ENCODE results near the gene WSCD2.

The WSCD2 gene

DNA sequence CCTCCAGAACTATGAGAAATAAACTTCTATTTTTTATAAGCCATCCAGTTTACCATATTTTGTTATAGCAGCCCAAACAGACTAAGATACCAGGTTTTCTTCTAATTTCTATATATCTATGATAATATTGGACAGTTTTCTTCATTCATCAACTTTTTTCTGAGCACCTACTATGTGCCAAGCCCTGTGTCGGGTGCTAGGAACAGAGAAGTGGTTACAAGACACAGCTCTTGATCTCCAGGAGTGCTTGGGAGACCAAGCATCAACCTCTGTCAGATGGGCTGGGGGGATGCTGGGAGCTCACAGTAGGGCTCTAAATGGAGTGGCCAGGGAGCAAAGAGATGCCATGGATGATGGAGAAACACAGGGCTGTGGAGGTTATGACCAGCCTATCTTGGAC lies 2.9 kb upstream of the WSCD2 start:
- no peak for DNase-seq (ENCODE audit: extremely low read depth in 1 of 2, low read depth in 1 of 2)

DNA sequence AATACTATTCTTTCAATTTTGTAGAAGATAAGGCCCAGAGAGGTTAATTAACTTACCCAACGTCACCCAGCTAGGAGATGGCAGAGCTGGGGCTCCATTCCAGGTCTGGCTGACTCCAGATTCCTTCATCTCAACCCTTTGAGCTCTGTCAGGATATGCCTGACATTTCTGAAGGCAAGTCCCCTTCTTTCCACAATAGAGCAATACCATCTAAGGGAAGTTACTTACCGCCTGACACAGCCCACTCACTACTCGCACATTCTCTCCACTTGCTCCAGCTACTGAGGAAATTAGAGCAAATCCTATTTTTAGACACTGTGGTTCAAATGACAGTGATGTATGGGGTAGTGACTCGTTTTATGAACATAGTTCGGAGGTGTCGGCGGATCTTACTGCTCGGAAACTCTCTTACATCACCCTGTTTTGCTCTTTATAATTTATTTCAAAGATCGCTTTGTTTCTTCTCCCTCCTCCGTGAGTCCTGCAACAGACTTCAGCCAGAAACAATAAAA lies 2.0 kb upstream of the WSCD2 start:
- no peak for DNase-seq (ENCODE audit: extremely low read depth in 1 of 2, low read depth in 1 of 2)

DNA sequence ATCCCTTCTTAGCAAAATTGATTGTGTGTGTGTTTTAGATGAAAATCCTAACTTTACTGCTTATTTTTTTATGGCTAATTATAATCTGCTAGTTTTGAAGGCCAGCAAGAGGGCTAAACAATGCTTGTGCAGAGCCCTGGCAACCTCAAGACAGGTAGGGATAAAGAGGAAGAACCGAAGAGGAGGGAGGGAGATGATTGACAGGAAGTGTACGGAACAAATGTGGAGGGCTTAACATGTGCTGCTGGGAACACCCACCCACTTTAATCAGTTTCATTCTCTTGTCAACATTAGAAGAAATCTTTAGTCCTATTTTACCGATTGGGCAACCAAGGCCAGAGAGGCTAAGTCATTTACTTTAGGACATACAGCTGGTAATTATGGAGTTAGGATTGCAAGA lies 1.4 kb upstream of the WSCD2 start:
- no peak for DNase-seq (ENCODE audit: extremely low read depth in 1 of 2, low read depth in 1 of 2)

DNA sequence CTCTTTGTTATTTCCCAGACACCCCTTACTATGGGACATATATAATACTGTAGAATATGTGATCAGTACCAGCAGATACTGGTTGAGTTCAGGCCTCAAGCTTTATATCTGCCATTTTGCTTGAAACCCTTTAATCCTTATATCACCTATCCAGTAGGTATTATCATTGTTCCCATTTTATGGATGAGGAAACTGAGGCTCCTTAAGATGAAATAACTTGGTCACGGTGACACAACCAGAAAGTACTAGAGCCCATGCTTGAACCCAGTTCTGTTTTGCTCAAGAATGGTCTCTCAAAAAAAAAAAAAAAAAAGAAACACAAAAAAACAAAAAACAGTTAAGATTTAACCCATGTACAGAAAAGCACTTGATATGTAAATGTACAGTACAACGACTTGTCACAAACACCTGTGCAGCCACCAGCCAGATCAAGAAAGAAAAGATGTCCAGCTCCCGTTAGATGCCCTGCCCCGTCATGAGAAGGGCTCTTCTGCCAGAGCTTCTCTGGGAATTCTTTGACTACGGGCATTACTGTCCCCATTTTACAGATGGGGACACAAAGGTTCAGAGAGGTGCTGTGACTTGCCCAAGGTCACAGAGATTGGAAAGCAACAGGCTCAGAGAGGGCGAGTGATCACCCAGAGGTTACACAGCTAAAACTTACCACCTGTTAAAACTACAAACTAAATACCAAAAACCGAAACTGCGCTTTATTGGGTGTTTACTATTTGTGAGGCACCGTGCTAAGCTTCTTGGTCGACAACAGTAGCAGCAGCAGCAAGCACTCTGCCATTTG lies 669 bp upstream of the WSCD2 start:
- no peak for DNase-seq (ENCODE audit: extremely low read depth in 1 of 2, low read depth in 1 of 2)

DNA sequence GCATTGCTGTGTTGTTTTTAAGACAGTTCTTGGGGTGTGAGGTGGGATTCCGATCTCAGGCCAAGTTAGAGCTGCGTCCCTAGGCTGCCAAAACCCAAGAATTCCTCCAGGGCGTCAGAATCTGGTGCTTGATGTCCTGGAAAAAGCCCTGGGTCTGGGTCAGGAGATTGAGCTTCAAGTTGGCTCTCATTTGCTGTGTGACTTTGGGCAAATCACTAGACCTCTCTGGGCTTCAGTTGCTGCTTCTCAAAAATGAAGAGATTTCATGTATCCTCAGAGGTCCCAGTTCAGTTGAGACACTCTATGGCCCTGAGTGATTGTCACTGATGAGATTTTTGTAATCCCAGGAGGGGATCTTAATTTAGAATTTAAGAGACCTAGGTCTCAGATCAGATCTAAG lies 1.9 kb downstream of the WSCD2 start:
- DNase-seq (ENCODE audit: extremely low read depth in 1 of 2, low read depth in 1 of 2): no peak

DNA sequence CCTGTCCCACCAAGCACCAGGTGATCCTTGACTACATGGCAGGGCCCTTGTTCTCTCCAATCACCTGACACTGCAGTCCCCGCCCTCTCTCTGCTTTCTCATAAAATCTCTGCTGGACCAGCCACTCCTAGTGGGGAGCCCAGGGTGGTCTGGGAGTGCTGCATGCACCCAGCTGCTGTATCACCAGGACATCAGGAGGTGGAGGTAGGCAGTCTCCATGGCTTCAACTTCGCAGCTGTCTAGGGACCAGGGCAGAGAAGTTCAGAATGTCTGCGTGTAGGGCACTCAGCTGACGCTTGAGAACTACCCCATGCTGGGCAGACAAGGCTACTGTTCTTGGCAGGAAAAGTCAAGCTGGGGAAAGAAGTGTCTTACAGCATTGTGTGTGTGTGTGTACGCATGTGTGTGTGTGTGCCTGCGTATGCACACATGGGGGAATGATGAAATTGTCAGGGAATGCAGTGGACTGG lies 2.6 kb downstream of the WSCD2 start:
- DNase-seq (ENCODE audit: extremely low read depth in 1 of 2, low read depth in 1 of 2): no peak

DNA sequence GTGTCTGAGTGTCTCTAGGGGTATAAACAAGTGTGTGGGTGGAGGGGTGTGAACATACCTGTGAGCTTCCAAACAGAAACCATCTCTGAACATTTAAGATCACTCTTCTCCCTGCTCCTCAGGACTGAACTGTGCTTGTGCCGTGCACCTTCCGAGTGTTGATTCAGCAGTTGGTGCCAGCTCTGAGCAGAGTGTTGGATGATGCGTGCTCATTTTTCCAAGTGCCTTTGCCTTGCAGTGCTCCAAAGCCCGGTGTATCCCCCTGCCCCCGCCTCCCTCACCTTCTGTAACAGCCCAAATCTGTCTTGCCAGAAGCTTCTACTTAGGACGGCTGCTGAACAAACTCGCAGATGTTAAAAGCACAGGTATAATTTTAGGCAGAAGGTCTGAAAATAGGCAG lies 4.4 kb downstream of the WSCD2 start:
- no peak for DNase-seq (ENCODE audit: extremely low read depth in 1 of 2, low read depth in 1 of 2)

DNA sequence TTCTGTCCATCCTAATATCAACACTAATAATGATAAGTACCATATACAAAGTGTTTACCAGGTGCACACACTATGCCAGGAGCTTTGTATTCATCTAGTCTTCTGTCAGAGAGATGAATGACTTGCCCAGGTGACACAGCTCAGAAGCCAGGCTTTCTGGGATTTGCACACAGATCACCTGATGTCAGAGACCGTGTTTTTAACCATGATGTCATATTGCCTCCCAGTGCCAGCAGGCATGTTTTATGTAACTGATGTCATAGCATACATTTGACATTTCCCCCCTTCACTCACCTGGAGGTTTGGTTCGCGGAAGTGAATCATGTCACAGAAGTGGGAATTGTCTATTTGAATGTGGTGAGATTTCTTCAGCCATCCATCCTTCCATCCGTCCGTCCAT lies 5.7 kb downstream of the WSCD2 start:
- no peak for DNase-seq (ENCODE audit: extremely low read depth in 1 of 2, low read depth in 1 of 2)

DNA sequence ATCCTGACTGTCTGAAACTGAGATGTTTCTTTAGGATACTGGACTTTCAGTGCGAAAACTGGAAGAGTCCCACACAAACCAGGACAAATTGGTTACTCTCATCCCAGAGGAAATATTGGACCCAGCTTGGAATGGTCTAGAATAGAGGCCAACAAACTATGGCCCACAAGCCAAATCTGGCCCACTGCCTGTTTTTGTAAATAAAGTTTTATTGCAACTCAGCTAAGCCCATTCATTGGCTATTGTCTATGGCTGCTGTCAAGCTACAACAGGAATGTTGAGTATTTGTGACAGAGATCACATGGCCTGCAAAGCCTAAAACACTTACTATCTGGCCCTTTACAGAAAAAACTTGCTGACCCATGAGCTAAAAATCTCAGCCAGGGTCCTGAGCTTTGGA lies 6.5 kb downstream of the WSCD2 start:
- no peak for DNase-seq (ENCODE audit: extremely low read depth in 1 of 2, low read depth in 1 of 2)

DNA sequence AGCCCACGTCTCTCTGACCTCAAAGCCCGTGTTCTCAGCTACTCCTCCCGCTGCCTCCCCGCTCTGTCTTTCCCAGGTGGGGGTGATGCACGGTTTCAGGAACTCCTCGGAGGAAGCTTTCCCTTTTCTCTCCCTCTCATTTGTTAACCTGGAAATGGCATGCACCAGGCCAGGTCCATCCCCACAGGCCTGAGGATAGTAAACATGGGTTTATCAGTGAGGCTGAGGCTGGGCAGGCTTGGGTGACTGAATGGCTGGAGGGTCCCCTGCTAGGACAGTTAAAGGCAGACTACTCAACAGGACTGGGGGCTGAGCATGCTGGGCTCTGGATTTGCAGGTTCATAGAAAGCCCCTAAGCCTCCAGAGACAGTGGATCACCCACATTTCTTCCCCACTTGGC lies 7.6 kb downstream of the WSCD2 start:
- no peak for DNase-seq (ENCODE audit: extremely low read depth in 1 of 2, low read depth in 1 of 2)

DNA sequence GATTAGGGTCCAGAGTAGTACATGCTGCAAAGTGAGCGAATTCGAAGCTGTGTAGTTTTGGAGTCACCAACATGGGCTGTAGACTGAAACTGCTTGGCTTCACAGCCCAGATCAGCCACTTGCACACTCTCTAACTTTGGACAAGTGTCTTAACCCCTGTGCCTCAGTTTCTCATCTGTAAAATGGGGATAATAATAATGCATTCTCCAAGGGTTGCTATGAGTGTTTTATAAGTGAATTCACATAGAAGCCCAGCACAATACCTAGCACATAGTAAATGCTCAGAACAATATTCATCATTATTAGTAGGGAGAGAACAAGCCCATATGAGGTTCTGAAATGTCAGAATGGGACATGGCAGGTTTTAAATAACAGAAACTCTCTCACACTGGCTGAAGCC lies 10.4 kb downstream of the WSCD2 start:
- DNase-seq (ENCODE audit: extremely low read depth in 1 of 2, low read depth in 1 of 2): no peak

DNA sequence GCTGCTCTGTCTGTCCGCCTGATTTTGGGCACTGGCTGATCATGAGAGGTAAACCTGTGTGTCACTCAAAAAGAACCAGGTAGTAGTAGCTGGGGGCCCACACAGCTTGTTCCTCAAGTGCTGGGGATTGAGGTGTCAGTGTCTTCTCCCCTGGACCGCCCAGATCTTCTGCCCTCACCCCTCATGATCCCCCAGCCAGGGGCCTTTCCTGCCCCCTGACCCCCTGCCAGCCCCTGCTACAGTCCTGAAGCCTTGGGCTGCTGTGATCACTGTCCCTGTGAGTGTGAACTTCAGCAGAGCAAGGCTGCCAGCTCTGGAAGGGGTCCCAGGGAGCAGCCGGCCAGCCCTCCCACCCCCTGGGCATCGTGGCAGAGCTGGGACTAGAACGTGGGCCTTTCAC lies 11.4 kb downstream of the WSCD2 start:
- no peak for DNase-seq (ENCODE audit: extremely low read depth in 1 of 2, low read depth in 1 of 2)

DNA sequence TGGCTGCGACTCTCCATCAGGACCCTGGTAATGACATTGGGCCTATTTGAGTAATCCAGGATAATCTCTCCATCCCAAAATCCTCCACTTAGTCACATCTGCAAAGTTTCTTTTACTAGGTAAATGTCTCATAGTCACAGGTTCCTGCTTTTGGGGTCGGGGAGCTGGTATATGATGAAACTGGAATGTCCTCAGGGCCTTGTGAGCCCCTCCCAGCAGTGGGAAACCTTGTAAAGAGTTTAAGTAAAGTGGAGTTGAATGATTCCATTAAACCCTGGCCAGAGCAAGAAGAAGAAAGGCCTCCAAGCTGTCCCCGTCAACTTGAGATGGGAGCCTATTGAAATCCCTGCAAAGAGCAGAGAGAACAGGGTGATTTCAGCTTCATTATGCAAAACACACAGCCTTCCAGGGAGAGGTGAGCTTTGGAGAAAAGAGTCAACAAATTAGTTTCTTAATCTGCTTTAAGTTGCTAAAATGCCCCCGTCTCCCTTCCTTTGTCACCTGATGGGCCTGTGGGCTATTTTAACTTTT lies 12.6 kb downstream of the WSCD2 start:
- DNase-seq (ENCODE audit: extremely low read depth in 1 of 2, low read depth in 1 of 2): no peak

DNA sequence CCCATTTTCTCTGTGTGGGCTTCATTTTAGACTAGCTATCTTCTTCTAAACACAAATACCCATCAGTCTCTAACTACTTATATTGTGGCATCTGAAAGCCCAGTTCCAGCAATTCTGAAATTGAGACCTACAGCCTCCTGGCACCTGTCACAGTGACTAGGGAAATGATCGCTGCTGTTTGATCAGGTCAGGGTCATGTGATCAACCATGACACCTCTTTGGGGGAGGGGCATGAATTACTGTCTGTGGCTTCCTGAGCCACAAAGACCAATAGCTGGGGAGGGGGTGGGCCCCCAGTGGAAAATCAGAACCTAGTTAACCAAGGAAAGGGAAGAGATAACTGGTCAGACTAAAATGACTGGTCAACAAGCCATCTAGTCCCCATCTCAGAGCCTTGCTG lies 14.1 kb downstream of the WSCD2 start:
- DNase-seq (ENCODE audit: extremely low read depth in 1 of 2, low read depth in 1 of 2): no peak

DNA sequence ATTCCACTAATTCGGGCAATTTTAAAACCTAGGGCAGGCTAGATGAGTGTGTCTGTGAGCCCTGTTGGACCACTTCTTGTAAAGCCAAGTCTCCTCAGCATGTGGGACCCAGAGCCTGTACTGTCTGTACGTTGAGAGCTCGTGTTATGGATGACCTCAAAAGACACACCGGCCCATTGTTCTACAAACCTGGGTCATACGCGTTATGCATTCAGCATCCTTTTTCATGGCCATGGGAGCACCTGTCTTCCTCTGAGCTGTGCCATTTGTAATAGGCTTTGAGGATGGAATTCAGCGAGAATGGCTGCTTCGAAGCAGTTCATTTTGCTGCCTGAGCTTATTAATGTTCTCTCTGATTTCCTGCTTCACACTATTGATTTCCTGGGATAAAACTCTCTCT lies 15.0 kb downstream of the WSCD2 start:
- DNase-seq (ENCODE audit: extremely low read depth in 1 of 2, low read depth in 1 of 2): no peak

DNA sequence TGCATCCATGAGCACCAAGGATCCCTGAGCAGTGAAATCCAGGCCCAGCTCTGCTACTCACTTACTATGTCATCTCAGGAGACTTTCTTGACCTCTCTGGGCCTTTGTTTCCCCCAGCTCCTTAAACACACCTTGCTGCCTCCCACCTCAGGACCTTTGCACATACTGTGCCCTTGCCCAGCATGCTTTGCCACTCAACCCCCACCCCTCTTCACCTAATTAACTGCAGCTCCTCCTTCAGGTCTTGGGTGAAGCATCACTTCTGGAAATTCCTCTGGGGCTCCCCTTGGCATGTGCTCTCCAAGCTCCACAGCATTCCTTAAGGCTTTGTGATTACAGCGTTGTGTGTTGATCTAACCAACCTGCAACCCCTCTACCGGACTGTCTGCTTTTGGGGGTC lies 15.9 kb downstream of the WSCD2 start:
- no peak for DNase-seq (ENCODE audit: extremely low read depth in 1 of 2, low read depth in 1 of 2)

DNA sequence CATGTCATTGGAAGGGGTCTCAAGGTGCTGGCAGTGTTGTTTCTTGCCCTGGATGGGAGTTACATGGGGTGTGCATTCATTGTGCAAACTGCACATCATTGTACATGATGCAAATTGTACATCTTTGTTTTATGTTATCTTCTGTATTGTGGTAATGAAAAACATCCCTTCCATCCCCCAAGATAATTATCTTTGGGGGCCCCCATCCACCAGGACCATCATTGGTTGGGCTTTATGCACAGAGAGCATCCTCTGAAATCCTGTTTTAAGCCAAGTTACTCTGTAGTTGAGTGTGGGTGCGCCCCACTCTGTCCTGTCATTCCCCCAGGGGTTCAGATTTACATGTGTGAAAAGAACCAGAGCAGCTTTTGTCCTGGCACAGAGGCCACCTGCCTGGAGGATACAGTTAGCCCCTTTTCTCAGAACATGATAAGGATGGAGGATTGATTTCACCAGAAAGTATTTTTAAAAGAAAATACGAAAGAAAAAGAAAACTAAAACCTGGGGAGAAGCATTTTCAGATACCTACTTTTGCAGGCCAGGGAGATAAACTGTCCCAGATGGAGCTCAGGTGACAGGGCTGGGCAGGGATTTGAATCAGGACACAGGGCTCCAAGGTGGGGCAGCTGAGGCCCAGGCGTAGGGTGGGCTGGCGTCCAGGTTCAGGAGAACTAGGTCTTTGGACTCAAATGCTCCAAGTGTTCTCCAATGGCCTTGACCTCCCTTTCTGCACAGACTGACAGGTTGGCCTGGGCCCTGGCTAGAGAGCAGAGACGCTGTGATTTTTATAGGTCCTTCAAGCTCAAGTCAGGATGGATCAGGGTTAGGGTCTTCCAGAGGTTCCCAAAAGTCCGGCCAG lies 17.2 kb downstream of the WSCD2 start:
- DNase-seq (ENCODE audit: extremely low read depth in 1 of 2, low read depth in 1 of 2): no peak

DNA sequence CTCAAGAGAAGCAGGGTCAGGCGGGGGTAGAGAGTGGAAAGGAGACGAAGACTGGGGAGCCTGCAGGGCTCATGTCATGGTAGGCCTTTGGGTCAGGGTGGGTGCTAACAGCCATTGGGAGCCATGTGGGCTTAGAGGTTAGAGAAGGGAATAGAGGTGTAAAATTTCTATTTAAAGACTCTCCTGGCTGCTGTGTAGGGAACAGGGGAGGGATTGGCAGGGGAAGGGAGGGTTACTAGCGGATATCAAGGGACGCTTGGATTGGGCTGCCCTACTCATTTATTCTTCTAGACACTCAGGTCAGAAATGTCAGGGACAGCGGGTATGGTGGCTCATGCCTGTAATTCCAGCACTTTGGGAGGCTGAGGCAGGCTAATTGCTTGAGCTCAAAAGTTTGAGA lies 18.2 kb downstream of the WSCD2 start:
- no peak for DNase-seq (ENCODE audit: extremely low read depth in 1 of 2, low read depth in 1 of 2)

DNA sequence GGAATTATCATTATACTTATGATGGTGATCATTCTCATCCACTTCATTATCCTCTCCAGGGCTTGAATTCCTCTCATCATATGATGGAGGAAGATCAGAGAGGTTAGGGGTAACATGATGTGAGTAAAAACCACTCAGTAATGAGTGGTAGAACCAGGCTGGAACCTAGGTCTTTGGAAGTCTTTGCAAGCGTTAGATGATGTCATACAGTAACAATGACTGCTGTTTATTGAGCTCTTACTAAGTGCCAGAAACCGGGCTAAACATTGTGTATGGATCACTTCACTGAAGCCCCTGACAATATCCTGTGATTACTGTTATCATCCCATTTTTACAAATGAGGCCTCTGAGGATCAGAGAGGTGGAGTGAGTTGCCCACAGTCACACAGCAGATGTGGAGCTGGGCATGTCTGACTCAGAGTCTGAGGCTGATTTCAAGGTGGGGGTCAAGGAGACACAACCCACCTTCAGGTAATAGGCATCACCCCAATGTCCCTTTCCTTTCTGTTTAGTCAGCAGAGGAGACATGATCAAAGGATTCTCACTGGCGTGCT lies 19.5 kb downstream of the WSCD2 start:
- no peak for DNase-seq (ENCODE audit: extremely low read depth in 1 of 2, low read depth in 1 of 2)

DNA sequence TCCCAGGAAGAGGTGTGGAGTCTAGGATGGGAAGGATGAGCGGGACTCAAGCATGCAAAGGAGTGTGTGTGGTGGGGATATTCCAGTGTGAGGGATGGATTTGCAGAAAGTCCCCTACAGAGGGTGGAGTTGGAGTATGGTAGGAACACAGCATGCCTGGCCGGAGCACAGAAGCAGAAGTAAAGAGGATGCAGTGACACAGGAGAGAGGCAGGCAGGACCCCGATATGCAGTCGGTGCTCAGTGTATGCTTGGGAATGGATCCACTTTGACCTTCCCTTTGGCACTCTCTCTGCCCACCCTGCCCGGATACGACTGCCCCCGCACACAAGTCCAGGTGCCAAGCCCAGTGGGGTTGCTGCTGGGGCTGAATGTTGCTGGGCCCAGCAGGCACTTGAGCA lies 21.3 kb downstream of the WSCD2 start:
- DNase-seq (ENCODE audit: extremely low read depth in 1 of 2, low read depth in 1 of 2): no peak

DNA sequence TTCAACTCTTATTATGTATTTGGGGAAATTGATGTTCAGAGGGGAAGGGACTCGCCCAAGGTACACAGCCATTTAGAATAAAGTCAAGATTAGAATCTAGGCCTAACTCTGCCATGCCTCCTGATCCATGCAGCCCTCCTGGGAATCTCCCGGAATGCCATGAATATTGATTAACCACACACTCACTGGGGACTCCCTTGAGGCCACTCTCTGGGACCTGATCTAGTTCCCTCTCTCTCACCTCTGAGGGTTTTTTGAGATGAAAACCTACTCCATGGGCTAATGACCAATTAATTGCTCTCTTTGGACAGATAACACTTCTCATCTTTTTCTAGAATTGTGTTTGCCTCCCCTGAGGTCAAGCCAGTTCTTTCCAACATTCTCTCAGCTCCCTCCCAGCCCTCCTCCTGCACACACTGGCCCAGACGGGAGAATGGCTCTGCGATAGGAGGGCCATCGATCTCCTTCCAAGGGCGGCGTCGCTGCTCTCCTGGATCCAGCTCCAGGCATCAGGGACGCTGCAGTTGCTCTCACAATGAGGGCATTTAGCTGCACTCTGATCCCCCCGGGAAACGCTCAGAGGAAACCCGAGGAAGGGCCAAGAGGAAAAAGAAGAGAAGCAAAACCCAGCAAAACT lies 22.6 kb downstream of the WSCD2 start:
- DNase-seq (ENCODE audit: extremely low read depth in 1 of 2, low read depth in 1 of 2): no peak

All from stimulated activated CD8-positive, alpha-beta memory T cell treated with anti-CD3 and anti-CD28 coated beads, Interleukin-7, amount 100 ng/mL, for 48 hours (primary cell).